PC-9 (cell line): Measurements from ENCODE around the gene TBX5.

Experiments
- EZH2 ChIP-seq: fragments of 200-600 bp; sonication (generic); IDR thresholded peaks from 2 replicates; pipeline ENCODE4 v1.8.0; 2017; ENCODE audit warnings: antibody characterized with exemption, low read depth
- TF ChIP-seq, protein P1 (sequence below): fragments of 200-600 bp; sonication (generic); conservative IDR thresholded peaks from 2 replicates; pipeline ENCODE4 v1.6.1; 2017; ENCODE audit warnings: mixed run types, antibody characterized with exemption, mild to moderate bottlenecking, moderate library complexity

DNA sequence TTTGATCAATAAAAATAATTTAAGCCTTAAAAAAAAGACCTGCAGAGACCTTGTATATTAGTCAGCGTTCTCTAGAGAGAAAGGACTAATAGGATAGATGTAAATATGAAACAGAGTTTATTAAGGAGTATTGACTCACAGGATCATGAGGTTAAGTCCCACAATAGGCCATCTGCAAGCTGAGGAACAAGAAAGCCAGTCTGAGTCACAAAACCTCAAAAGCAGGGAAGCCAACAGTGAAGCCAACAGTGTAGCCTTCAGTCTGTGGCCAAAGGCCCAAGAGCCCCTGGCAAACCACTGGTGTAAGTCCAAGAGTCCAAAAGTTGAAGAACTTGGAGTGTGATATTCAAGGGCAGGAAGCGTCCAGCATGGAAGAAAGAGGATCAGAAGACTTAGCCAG, 66.3 kb downstream of the TBX5 start:
- TF ChIP-seq, protein P1, sequence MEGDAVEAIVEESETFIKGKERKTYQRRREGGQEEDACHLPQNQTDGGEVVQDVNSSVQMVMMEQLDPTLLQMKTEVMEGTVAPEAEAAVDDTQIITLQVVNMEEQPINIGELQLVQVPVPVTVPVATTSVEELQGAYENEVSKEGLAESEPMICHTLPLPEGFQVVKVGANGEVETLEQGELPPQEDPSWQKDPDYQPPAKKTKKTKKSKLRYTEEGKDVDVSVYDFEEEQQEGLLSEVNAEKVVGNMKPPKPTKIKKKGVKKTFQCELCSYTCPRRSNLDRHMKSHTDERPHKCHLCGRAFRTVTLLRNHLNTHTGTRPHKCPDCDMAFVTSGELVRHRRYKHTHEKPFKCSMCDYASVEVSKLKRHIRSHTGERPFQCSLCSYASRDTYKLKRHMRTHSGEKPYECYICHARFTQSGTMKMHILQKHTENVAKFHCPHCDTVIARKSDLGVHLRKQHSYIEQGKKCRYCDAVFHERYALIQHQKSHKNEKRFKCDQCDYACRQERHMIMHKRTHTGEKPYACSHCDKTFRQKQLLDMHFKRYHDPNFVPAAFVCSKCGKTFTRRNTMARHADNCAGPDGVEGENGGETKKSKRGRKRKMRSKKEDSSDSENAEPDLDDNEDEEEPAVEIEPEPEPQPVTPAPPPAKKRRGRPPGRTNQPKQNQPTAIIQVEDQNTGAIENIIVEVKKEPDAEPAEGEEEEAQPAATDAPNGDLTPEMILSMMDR, result no peak
- TF ChIP-seq EZH2, result no peak
